Transverse colon (tissue), 4 donors: Measurements from ENCODE around the gene CPA1. TPM values are rescaled to one million over a fixed set of nuclear protein-coding genes. Genes with fewer than 3 reads are reported as not detected.

ENCODE experiments used
- DNase-seq: peaks from one replicate; pipeline ENCODE4 v3.0.0-alpha.2; 2019
- H3K27ac ChIP-seq, 4 donors: fragments of 200-600 bp; sonication (generic); 2 replicates each; pipeline ENCODE4 v1.5.1; 2016 to 2018; ENCODE audit warnings: inconsistent platforms in 4 of 4
- H3K27me3 ChIP-seq: fragments of 200-600 bp; sonication (generic); 2 replicates; pipeline ENCODE4 v1.5.1; 2017; ENCODE audit warnings: inconsistent platforms
- H3K36me3 ChIP-seq, 4 donors: fragments of 200-600 bp; sonication (generic); 2 replicates each; pipeline ENCODE4 v1.5.1; 2017 to 2019; ENCODE audit warnings: inconsistent platforms in 4 of 4
- H3K4me1 ChIP-seq, 4 donors: fragments of 200-600 bp; sonication (generic); 2 replicates each; pipeline ENCODE4 v1.5.1; 2017 to 2020; ENCODE audit warnings: inconsistent platforms in 4 of 4
- H3K4me3 ChIP-seq, 4 donors: fragments of 200-600 bp; sonication (generic); 1 replicate in 1 of 4; 2 replicates in 3 of 4; pipeline versions ENCODE4 v1.5.1 to v1.6.1; 2017 to 2019; ENCODE audit warnings: inconsistent platforms in 4 of 4
- H3K9me3 ChIP-seq, 2 donors: fragments of 200-600 bp; sonication (generic); 2 replicates each; pipeline ENCODE4 v1.5.1; 2017 to 2019; ENCODE audit warnings: inconsistent platforms in 2 of 2
- CTCF ChIP-seq, 5 experiments: fragments of 200-600 bp in 3 of 5; fragments of 450-650 bp in 2 of 5; sonication (generic) in 3 of 5; IDR thresholded peaks; 1 replicate in 2 of 5; 2 replicates in 3 of 5; pipeline ENCODE4 v1.5.1; 2016 to 2017; ENCODE audit warnings: antibody characterized with exemption in 5 of 5, inconsistent platforms in 3 of 5, mild to moderate bottlenecking in 2 of 5, moderate library complexity in 1 of 5
- EP300 ChIP-seq: sonication (generic); formaldehyde crosslinking; IDR thresholded peaks from one replicate; pipeline ENCODE4 v1.6.1; 2017; ENCODE audit warnings: antibody characterized with exemption, low read depth
- POLR2A ChIP-seq: fragments of 450-650 bp; IDR thresholded peaks from one replicate; pipeline ENCODE4 v1.6.1; 2016; ENCODE audit warnings: antibody characterized with exemption, mild to moderate bottlenecking, moderate library complexity
- POLR2AphosphoS5 ChIP-seq, 3 donors: sonication (generic); formaldehyde crosslinking; IDR thresholded peaks; one replicate each; pipeline ENCODE4 v1.6.1; 2016; ENCODE audit warnings: antibody characterized with exemption in 3 of 3
- WGBS, 2 donors: methylation state at CpG; one replicate each; pipeline ENCODE4 v1.1.5; 2018; ENCODE audit warnings: low coverage in 1 of 2; 5-methylcytosine and 5-hydroxymethylcytosine counted together
- in situ Hi-C, 4 donors: fragments of 200-750 bp; cut with MboI; loops; one replicate each; pipeline versions ENCODE4 v1.15.0 to v1.15.1; 2017; ENCODE audit warnings: low sequenced_read_pairs in 3 of 4, low pct_ligation_motif_present in 1 of 4, low pct_unique_long_range_greater_than_20kb in 1 of 4
- intact Hi-C: fragments of 100-400 bp; cut with DNase I; formaldehyde crosslinking; loops from one replicate; pipeline ENCODE4 v1.15.1; 2023; ENCODE audit warnings: low total_unique reads
- total RNA-seq, 4 donors: library from RNA; depleted of rRNA; stranded (reverse); fragments of >200 nt; gene quantifications; one replicate each; pipeline ENCODE4 v1.1.0, GENCODE V29; 2016

The CPA1 gene
- total RNA-seq, 4 donors from 2014 or later = not detected

GRCh38 chr7:130361681-130362080 lies 18.6 kb upstream of the CPA1 start:
- Histone ChIP-seq H3K4me3 (no peak overlapping the region), H3K9me3 (no peaks in the 10 kb centered on the region), H3K27me3 (no peaks in the 10 kb centered on the region), H3K4me1 (peaks cover 0 to 15% (median 7%) of the 10 kb centered on the region in 4 donors), H3K27ac (no peak overlapping the region), H3K36me3 (no peaks in the 10 kb centered on the region)
- 93% methylated on average over 7 of the region's 7 CpGs; no CpG with 5 or more reads in 1 of the 2 donors for WGBS, 2 donors
- TF ChIP-seq POLR2A = no peak
- no peak for TF ChIP-seq CTCF (IDR thresholded peaks at IDR 0.05)
- no peak for TF ChIP-seq POLR2AphosphoS5 (IDR thresholded peaks at IDR 0.05)
- no peak for TF ChIP-seq EP300
- no peak for DNase-seq
- intact Hi-C loops = no loop called here
- in situ Hi-C loops = no loop called here

GRCh38 chr7:130362251-130362816 lies 18.0 kb upstream of the CPA1 start:
- intact Hi-C loops = no loop called here
- TF ChIP-seq CTCF (IDR thresholded peaks at IDR 0.05) = no peak
- no peak for TF ChIP-seq POLR2A
- TF ChIP-seq POLR2AphosphoS5 (IDR thresholded peaks at IDR 0.05) = no peak
- TF ChIP-seq EP300 = no peak

GRCh38 chr7:130363026-130363847 lies 17.1 kb upstream of the CPA1 start:
- no peak for TF ChIP-seq POLR2A
- no peak for TF ChIP-seq EP300
- in situ Hi-C loops = no loop called here
- no peaks in the 10 kb centered on the region for H3K27me3 ChIP-seq
- no peak for DNase-seq
- H3K4me3 ChIP-seq = no peak overlapping the region
- peaks cover 0 to 10% (median 2%) of the 10 kb centered on the region in 4 donors for H3K4me1 ChIP-seq
- intact Hi-C loops = no loop called here
- WGBS, 2 donors = 77% methylated on average over 8 of the region's 8 CpGs; no CpG with 5 or more reads in 1 of the 2 donors
- no peak overlapping the region for H3K27ac ChIP-seq
- H3K9me3 ChIP-seq = no peaks in the 10 kb centered on the region
- no peaks in the 10 kb centered on the region for H3K36me3 ChIP-seq

More at GRCh38 chr7:130362251-130362816, 18.0 kb upstream of the CPA1 start:
- Histone ChIP-seq H3K27me3 (no peaks in the 10 kb centered on the region), H3K27ac (no peak overlapping the region), H3K36me3 (no peaks in the 10 kb centered on the region), H3K4me3 (no peak overlapping the region), H3K9me3 (no peaks in the 10 kb centered on the region), H3K4me1 (peaks cover 0 to 10% (median 2%) of the 10 kb centered on the region in 4 donors)
- WGBS, 2 donors = 91% methylated on average over 10 of the region's 10 CpGs; no CpG with 5 or more reads in 1 of the 2 donors
- in situ Hi-C loops = no loop called here
- no peak for DNase-seq

- Histone ChIP-seq H3K27me3 (no peaks in the 10 kb centered on the region), H3K9me3 (no peaks in the 10 kb centered on the region), H3K4me3 (no peak overlapping the region), H3K27ac (no peak overlapping the region), H3K36me3 (no peaks in the 10 kb centered on the region), H3K4me1 (peaks cover 0 to 10% (median 4%) of the 10 kb centered on the region in 4 donors)
- TF ChIP-seq POLR2A = no peak
- no peak for TF ChIP-seq POLR2AphosphoS5 (IDR thresholded peaks at IDR 0.05)
- TF ChIP-seq EP300 = no peak
- no peak for TF ChIP-seq CTCF (IDR thresholded peaks at IDR 0.05)
- in situ Hi-C loops = no loop called here
- intact Hi-C loops = no loop called here
- WGBS, 2 donors = 80 to 83% methylated on average over 1 to 4 of the region's 4 CpGs
- DNase-seq = no peak
These were observed 15.8 kb upstream of the CPA1 start for GRCh38 chr7:130364451-130364850.
